ENCODE measurements around the gene GLI2.

The GLI2 gene

DNA sequence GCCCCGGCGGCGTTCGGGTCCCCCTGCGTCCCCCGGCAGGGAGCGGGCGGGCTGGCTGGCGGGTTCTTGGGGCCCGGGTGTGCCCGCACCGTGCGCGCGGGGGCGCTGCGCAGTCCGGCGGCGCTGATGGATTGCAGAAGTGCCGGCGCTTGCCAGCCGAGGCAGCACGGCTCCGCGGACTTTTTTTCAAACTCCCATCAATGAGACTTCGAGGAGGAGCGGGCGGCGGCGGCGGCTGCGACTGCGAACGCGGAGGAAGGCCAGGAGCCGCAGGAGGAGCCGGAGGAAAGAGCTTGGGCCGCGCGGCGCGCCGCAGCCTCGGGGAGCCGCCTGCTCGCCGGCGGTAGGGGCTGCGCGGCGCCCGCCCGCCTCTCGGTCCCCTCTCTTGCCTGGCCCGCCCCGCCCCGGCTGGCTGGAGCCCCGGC lies at the start of gene GLI2:
Gene GLI2 (plus strand): TSS at position 123 of the 425 bp plus-strand sequence. CDS start 61,453 bp downstream, outside the sequence.
- POLR2A ChIA-PET, result interaction anchor here (1.0 to 2.0 kb wide), 2 partner anchors 35 to 339 kb away, joined by 3 to 4 read pairs; no protein-coding TSS in a partner anchor
- DNase-seq (ENCODE audit: extremely low spot score), result peak; percentile 80
- TF ChIP-seq PKNOX1 (IDR thresholded peaks at IDR 0.05), result 0 out of 2 replicates have a peak, but pooled peaks have one; percentile 26
- no peak for TF ChIP-seq ARNT (IDR thresholded peaks at IDR 0.05)
- peak; percentile 72; the same call in 1 of the 2 replicates for TF ChIP-seq LEF1 (IDR thresholded peaks at IDR 0.05; ENCODE audit: borderline replicate concordance)
- no peak for TF ChIP-seq ELF4 (IDR thresholded peaks at IDR 0.05)
- TF ChIP-seq TARDBP (IDR thresholded peaks at IDR 0.05), result no peak
- no peak for TF ChIP-seq NFRKB (IDR thresholded peaks at IDR 0.05)
- TF ChIP-seq FOXM1 (IDR thresholded peaks at IDR 0.05; ENCODE audit: borderline replicate concordance), result no peak
- CTCF ChIA-PET, result interaction anchor here (0.6 to 1.7 kb wide), 5 partner anchors 22 to 479 kb away, joined by 3 to 4 read pairs (median 3); no protein-coding TSS in a partner anchor

- POLR2A ChIA-PET, result no interaction called here
- CTCF ChIA-PET, result interaction anchor here (0.6 to 1.6 kb wide), 2 partner anchors 14 to 45 kb away, joined by 3 to 6 read pairs; no protein-coding TSS in a partner anchor
- no peak for DNase-seq (ENCODE audit: extremely low spot score)
- TF ChIP-seq SUZ12 (IDR thresholded peaks at IDR 0.05), result no peak
- TF ChIP-seq LEF1 (IDR thresholded peaks at IDR 0.05; ENCODE audit: borderline replicate concordance), result no peak
- TF ChIP-seq PKNOX1 (IDR thresholded peaks at IDR 0.05), result no peak
- no peak for TF ChIP-seq BHLHE40 (IDR thresholded peaks at IDR 0.05; ENCODE audit: borderline replicate concordance)
- TF ChIP-seq SP1 (IDR thresholded peaks at IDR 0.05), result no peak
- no peak for TF ChIP-seq ARNT (IDR thresholded peaks at IDR 0.05)
- no peak for TF ChIP-seq NFRKB (IDR thresholded peaks at IDR 0.05)
- TF ChIP-seq FOXM1 (IDR thresholded peaks at IDR 0.05; ENCODE audit: borderline replicate concordance), result no peak
- TF ChIP-seq CTBP1 (IDR thresholded peaks at IDR 0.05; ENCODE audit: borderline replicate concordance), result no peak
- no peak for TF ChIP-seq TARDBP (IDR thresholded peaks at IDR 0.05)
- no peak for TF ChIP-seq ZNF384 (IDR thresholded peaks at IDR 0.05)
- no peak for TF ChIP-seq FOXK2 (IDR thresholded peaks at IDR 0.05)
- no peak for TF ChIP-seq L3MBTL2 (conservative IDR thresholded peaks at IDR 0.05)
- TF ChIP-seq ELF4 (IDR thresholded peaks at IDR 0.05), result no peak
- TF ChIP-seq HDGF (IDR thresholded peaks at IDR 0.05; ENCODE audit: borderline replicate concordance), result no peak
- TF ChIP-seq FOXA1 (IDR thresholded peaks at IDR 0.05), result no peak
Observed at GRCh38 chr2:120685974-120686297, 49.7 kb upstream of the GLI2 start.

GRCh38 chr2:120686511-120687168 lies 49.0 kb upstream of the GLI2 start:
- ChIA-PET CTCF (interaction anchor here (0.6 to 1.6 kb wide), 2 partner anchors 13 to 46 kb away, joined by 3 to 6 read pairs; no protein-coding TSS in a partner anchor), POLR2A (no interaction called here)
- TF ChIP-seq TARDBP (IDR thresholded peaks at IDR 0.05) (no peak), ARNT (IDR thresholded peaks at IDR 0.05) (no peak), L3MBTL2 (conservative IDR thresholded peaks at IDR 0.05) (no peak), LEF1 (IDR thresholded peaks at IDR 0.05; ENCODE audit: borderline replicate concordance) (no peak), CTBP1 (IDR thresholded peaks at IDR 0.05; ENCODE audit: borderline replicate concordance) (no peak), BHLHE40 (IDR thresholded peaks at IDR 0.05; ENCODE audit: borderline replicate concordance) (no peak), SP1 (IDR thresholded peaks at IDR 0.05) (no peak), FOXK2 (IDR thresholded peaks at IDR 0.05) (no peak), ZNF384 (IDR thresholded peaks at IDR 0.05) (no peak), PKNOX1 (IDR thresholded peaks at IDR 0.05) (no peak), FOXM1 (IDR thresholded peaks at IDR 0.05; ENCODE audit: borderline replicate concordance) (no peak)
- peak; percentile 26 for DNase-seq (ENCODE audit: extremely low spot score)

- no peak for DNase-seq (ENCODE audit: extremely low spot score)
- POLR2A ChIA-PET, result no interaction called here
- CTCF ChIA-PET, result interaction anchor here (1.6 kb wide), 1 partner anchor 13 kb away, joined by 6 read pairs; no protein-coding TSS in a partner anchor
- no peak for TF ChIP-seq FOXK2 (IDR thresholded peaks at IDR 0.05)
- no peak for TF ChIP-seq SP1 (IDR thresholded peaks at IDR 0.05)
- no peak for TF ChIP-seq BHLHE40 (IDR thresholded peaks at IDR 0.05; ENCODE audit: borderline replicate concordance)
- TF ChIP-seq FOXA1 (IDR thresholded peaks at IDR 0.05), result no peak
- TF ChIP-seq CTBP1 (IDR thresholded peaks at IDR 0.05; ENCODE audit: borderline replicate concordance), result no peak
- no peak for TF ChIP-seq FOXM1 (IDR thresholded peaks at IDR 0.05; ENCODE audit: borderline replicate concordance)
- no peak for TF ChIP-seq L3MBTL2 (conservative IDR thresholded peaks at IDR 0.05)
- no peak for TF ChIP-seq PKNOX1 (IDR thresholded peaks at IDR 0.05)
- no peak for TF ChIP-seq ELF4 (IDR thresholded peaks at IDR 0.05)
- TF ChIP-seq ARNT (IDR thresholded peaks at IDR 0.05), result no peak
- no peak for TF ChIP-seq LEF1 (IDR thresholded peaks at IDR 0.05; ENCODE audit: borderline replicate concordance)
- no peak for TF ChIP-seq TARDBP (IDR thresholded peaks at IDR 0.05)
- TF ChIP-seq ZNF384 (IDR thresholded peaks at IDR 0.05), result no peak
Observed at GRCh38 chr2:120687210-120687609, 48.5 kb upstream of the GLI2 start.

- ChIA-PET POLR2A (no interaction called here), CTCF (interaction anchor here (1.0 to 1.3 kb wide), 2 partner anchors 386 to 390 kb away, joined by 3 to 6 read pairs; no protein-coding TSS in a partner anchor)
- no peak for DNase-seq (ENCODE audit: extremely low spot score)
- TF ChIP-seq ZNF384 (IDR thresholded peaks at IDR 0.05) (no peak), SP1 (IDR thresholded peaks at IDR 0.05) (no peak), BHLHE40 (IDR thresholded peaks at IDR 0.05; ENCODE audit: borderline replicate concordance) (no peak)
Observed at GRCh38 chr2:120690521-120690920, 45.1 kb upstream of the GLI2 start.
